Liver (tissue), 9 donors: ENCODE results near the gene MAP3K4. TPM values are rescaled to one million over a fixed set of nuclear protein-coding genes. Genes with fewer than 3 reads are reported as not detected.

ENCODE experiments used
- DNase-seq: peaks from one replicate; pipeline ENCODE4 v3.0.0-alpha.2; 2017; ENCODE audit warnings: low spot score
- H3K27ac ChIP-seq, 2 donors: one replicate each; pipeline ENCODE4 v1.7.0; 2013; ENCODE audit warnings: inconsistent platforms in 2 of 2, low read length in 2 of 2, control low read depth in 1 of 2, low read depth in 1 of 2, mild to moderate bottlenecking in 1 of 2
- H3K27me3 ChIP-seq, 4 donors: one replicate each; pipeline versions ENCODE4 v1.6.1 to v1.7.0; 2013; ENCODE audit warnings: low read length in 3 of 4, inconsistent platforms in 1 of 4, mild to moderate bottlenecking in 1 of 4, moderate library complexity in 1 of 4; ENCODE audit not compliant: control insufficient read depth in 4 of 4, insufficient read depth in 4 of 4
- H3K36me3 ChIP-seq, 4 donors: one replicate each; pipeline versions ENCODE4 v1.6.1 to v1.7.0; 2013; ENCODE audit warnings: low read length in 3 of 4, mild to moderate bottlenecking in 3 of 4, low read depth in 1 of 4, moderate library complexity in 1 of 4; ENCODE audit not compliant: control insufficient read depth in 4 of 4, insufficient read depth in 3 of 4
- H3K4me1 ChIP-seq, 4 donors: one replicate each; pipeline versions ENCODE4 v1.6.1 to v1.7.0; 2013; ENCODE audit warnings: low read length in 3 of 4, mild to moderate bottlenecking in 3 of 4, moderate library complexity in 1 of 4; ENCODE audit not compliant: control insufficient read depth in 4 of 4, insufficient read depth in 4 of 4
- H3K4me3 ChIP-seq, 3 donors: one replicate each; pipeline versions ENCODE4 v1.6.1 to v1.7.0; 2013; ENCODE audit warnings: low read length in 3 of 3, control low read depth in 1 of 3, low read depth in 1 of 3, mild to moderate bottlenecking in 1 of 3
- H3K9ac ChIP-seq, 2 donors: one replicate each; pipeline ENCODE4 v1.7.0; 2013; ENCODE audit warnings: low read length in 2 of 2, mild to moderate bottlenecking in 2 of 2, moderate library complexity in 2 of 2, control low read depth in 1 of 2, low read depth in 1 of 2
- H3K9me3 ChIP-seq, 4 donors: one replicate each; pipeline versions ENCODE4 v1.6.1 to v1.7.0; 2013; ENCODE audit warnings: low read length in 3 of 4; ENCODE audit not compliant: control insufficient read depth in 4 of 4
- CTCF ChIP-seq: fragments of 150-350 bp; IDR thresholded peaks from 2 replicates; pipeline ENCODE4 v1.5.1; 2017; ENCODE audit warnings: improper control_type of control experiment, low read depth, low read length; ENCODE audit not compliant: missing input control
- EGR1 ChIP-seq, 2 donors: IDR thresholded peaks; 2 replicates each; pipeline ENCODE4 v1.6.1; 2016 to 2018; ENCODE audit warnings: antibody characterized with exemption in 2 of 2, low read depth in 2 of 2
- FOXA1 ChIP-seq: IDR thresholded peaks from 2 replicates; pipeline ENCODE4 v1.6.1; 2016; ENCODE audit warnings: antibody characterized with exemption
- FOXA2 ChIP-seq: IDR thresholded peaks from 2 replicates; pipeline ENCODE4 v1.6.1; 2016; ENCODE audit warnings: antibody characterized with exemption
- HNF4A ChIP-seq, 2 donors: conservative IDR thresholded peaks; 2 replicates each; pipeline ENCODE4 v1.6.1; 2016; ENCODE audit warnings: antibody characterized with exemption in 2 of 2, mild to moderate bottlenecking in 2 of 2
- JUND ChIP-seq, 2 donors: IDR thresholded peaks; 2 replicates each; pipeline ENCODE4 v1.6.1; 2016; ENCODE audit warnings: antibody characterized with exemption in 2 of 2
- MAX ChIP-seq: IDR thresholded peaks from 2 replicates; pipeline ENCODE4 v1.6.1; 2016; ENCODE audit warnings: antibody characterized with exemption
- NR2F2 ChIP-seq: IDR thresholded peaks from 2 replicates; pipeline ENCODE4 v1.6.1; 2016; ENCODE audit warnings: antibody characterized with exemption
- YY1 ChIP-seq: IDR thresholded peaks from 2 replicates; pipeline ENCODE4 v1.6.1; 2016; ENCODE audit warnings: antibody characterized with exemption, mild to moderate bottlenecking
- WGBS: extraction: QIAGEN DNeasy Blood & Tissue Kit; methylation state at CpG from one replicate; pipeline ENCODE4 v1.1.7; 2013; 5-methylcytosine and 5-hydroxymethylcytosine counted together
- polyA plus RNA-seq, 2 donors: library from polyadenylated mRNA; stranded (reverse) in 1 of 2; unstranded in 1 of 2; fragments of 200-250 nt in 1 of 2; fragments of >200 nt in 1 of 2; fragmentation: Nextera tagmentation in 1 of 2; extraction: Ambion mirVana in 1 of 2; gene quantifications; one replicate each; pipeline versions ENCODE4 v1.2.1 to v1.2.3, GENCODE V29; 2013 to 2015
- total RNA-seq, 2 donors: library from RNA; depleted of rRNA; stranded (reverse); fragments of >200 nt; gene quantifications; one replicate each; pipeline ENCODE4 v1.2.3, GENCODE V29; 2014
- TF ChIP-seq, protein P1 (sequence below): IDR thresholded peaks from 2 replicates; pipeline ENCODE4 v1.6.1; 2016; ENCODE audit warnings: antibody characterized with exemption
- TF ChIP-seq, protein P2 (sequence below): IDR thresholded peaks from 2 replicates; pipeline ENCODE4 v1.6.1; 2016; ENCODE audit warnings: antibody characterized with exemption, mild to moderate bottlenecking
- donor health status: healthy.
- donor health status: healthy.
- donor health status: healthy.
- donor health status: healthy.
- donor health status: healthy.

The MAP3K4 gene
- total and polyA plus RNA-seq, 4 donors, result 4.3 to 20.0 (median 11.7) TPM

DNA sequence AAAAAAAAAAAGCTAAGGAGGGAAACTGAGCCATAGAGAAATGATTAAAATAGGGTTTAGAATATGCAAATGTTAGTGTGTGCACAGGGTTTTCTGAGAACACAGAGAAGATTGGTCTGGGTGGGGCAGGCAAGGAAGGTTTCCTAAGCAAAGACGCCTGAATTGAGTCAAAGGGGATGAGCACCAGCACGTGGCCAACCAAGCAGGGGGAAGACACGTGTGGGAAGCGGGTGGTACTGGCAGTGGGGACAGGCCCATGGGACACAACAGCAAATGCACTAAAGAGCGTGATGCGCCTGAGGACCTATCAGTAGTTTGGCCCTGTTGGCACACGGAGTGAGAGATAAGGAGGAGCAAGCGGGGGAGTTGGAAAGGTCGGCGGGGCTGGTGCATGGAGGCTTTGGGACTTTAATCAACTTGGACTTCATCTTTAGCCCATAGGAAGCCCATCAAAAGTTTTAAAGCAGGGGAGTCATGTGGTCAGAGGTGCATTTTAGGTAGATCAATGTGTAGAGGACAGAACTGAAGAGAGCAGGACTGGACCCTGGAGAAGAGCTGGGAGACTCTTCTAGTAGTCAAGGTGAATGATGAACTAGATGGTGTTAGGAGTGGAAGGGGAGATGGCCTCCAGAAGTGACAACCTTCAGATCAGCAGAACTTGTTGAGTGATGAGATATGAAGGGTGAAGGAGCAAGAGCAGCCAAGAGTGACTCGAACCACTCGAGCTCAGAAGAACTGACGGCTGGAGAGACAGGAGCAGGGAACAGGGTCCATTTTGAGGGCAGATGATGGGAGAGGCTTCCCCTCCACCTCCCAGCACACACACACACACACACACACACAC lies 40.2 kb upstream of the MAP3K4 start:
- 86% methylated on average over 13 of the region's 13 CpGs for WGBS
- H3K4me1 ChIP-seq, result no peaks in the 10 kb centered on the region
- no peak overlapping the region for H3K4me3 ChIP-seq
- no peak overlapping the region for H3K9ac ChIP-seq
- H3K9me3 ChIP-seq, result no peaks in the 10 kb centered on the region
- H3K36me3 ChIP-seq, result no peaks in the 10 kb centered on the region
- H3K27ac ChIP-seq, result no peak overlapping the region
- no peak for DNase-seq
- no peaks in the 10 kb centered on the region for H3K27me3 ChIP-seq
- TF ChIP-seq EGR1 (IDR thresholded peaks at IDR 0.05; ENCODE audit: low read depth in 2 of 2) (no peak), YY1 (no peak), HNF4A (conservative IDR thresholded peaks at IDR 0.05) (no peak), FOXA2 (no peak)
- TF ChIP-seq, protein P1, sequence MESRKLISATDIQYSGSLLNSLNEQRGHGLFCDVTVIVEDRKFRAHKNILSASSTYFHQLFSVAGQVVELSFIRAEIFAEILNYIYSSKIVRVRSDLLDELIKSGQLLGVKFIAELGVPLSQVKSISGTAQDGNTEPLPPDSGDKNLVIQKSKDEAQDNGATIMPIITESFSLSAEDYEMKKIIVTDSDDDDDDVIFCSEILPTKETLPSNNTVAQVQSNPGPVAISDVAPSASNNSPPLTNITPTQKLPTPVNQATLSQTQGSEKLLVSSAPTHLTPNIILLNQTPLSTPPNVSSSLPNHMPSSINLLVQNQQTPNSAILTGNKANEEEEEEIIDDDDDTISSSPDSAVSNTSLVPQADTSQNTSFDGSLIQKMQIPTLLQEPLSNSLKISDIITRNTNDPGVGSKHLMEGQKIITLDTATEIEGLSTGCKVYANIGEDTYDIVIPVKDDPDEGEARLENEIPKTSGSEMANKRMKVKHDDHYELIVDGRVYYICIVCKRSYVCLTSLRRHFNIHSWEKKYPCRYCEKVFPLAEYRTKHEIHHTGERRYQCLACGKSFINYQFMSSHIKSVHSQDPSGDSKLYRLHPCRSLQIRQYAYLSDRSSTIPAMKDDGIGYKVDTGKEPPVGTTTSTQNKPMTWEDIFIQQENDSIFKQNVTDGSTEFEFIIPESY, result no peak
- TF ChIP-seq, protein P2, sequence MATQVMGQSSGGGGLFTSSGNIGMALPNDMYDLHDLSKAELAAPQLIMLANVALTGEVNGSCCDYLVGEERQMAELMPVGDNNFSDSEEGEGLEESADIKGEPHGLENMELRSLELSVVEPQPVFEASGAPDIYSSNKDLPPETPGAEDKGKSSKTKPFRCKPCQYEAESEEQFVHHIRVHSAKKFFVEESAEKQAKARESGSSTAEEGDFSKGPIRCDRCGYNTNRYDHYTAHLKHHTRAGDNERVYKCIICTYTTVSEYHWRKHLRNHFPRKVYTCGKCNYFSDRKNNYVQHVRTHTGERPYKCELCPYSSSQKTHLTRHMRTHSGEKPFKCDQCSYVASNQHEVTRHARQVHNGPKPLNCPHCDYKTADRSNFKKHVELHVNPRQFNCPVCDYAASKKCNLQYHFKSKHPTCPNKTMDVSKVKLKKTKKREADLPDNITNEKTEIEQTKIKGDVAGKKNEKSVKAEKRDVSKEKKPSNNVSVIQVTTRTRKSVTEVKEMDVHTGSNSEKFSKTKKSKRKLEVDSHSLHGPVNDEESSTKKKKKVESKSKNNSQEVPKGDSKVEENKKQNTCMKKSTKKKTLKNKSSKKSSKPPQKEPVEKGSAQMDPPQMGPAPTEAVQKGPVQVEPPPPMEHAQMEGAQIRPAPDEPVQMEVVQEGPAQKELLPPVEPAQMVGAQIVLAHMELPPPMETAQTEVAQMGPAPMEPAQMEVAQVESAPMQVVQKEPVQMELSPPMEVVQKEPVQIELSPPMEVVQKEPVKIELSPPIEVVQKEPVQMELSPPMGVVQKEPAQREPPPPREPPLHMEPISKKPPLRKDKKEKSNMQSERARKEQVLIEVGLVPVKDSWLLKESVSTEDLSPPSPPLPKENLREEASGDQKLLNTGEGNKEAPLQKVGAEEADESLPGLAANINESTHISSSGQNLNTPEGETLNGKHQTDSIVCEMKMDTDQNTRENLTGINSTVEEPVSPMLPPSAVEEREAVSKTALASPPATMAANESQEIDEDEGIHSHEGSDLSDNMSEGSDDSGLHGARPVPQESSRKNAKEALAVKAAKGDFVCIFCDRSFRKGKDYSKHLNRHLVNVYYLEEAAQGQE, result no peak

DNA sequence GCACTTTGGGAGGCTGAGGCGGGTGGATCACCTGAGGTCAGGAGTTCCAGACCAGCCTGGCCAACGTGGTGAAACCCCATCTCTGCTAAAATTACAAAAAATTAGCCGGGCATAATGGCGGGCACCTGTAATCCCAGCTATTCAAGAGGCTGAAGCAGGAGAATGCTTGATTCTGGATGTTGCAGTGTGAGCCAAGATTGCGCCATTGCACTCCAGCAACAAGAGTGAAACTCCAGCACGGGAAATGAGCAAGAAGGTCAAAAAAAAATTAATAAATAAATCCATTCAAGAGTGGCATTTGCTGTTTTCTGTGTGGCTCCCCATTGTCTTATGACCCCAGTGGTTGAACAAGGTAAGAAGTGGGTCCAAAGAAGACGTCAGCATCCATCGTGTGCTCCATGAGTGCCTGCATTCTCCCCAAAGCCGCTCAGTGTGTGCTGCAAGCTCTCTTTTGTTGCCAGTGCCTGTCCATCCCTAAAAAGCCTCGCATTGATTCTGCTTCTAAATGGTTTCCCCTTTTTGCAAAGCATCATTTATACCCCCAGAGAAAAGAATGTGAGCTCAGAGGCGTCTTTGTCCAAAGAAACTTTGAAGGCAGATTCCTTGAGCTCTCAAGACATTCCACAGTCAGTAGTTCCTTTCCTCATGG lies 38.8 kb upstream of the MAP3K4 start:
- TF ChIP-seq CTCF (no peak), FOXA2 (no peak), JUND (IDR thresholded peaks at IDR 0.05) (no peak), MAX (no peak), NR2F2 (no peak), FOXA1 (no peak)
- TF ChIP-seq, protein P1, result no peak
- TF ChIP-seq, protein P2, result no peak
- Histone ChIP-seq H3K4me3 (no peak overlapping the region), H3K36me3 (no peaks in the 10 kb centered on the region), H3K4me1 (no peaks in the 10 kb centered on the region), H3K9me3 (no peaks in the 10 kb centered on the region), H3K9ac (no peak overlapping the region), H3K27me3 (no peaks in the 10 kb centered on the region), H3K27ac (no peak overlapping the region)
- WGBS, result 71% methylated on average over 11 of the region's 11 CpGs
- no peak for DNase-seq
